ENCODE results near the gene CCDC61. TPM values are rescaled to one million over a fixed set of nuclear protein-coding genes. Genes with fewer than 3 reads are reported as not detected.

The CCDC61 gene
- total RNA-seq, 4 donors from 2014 or later, result 2.3 to 4.9 (median 3.4) TPM

DNA sequence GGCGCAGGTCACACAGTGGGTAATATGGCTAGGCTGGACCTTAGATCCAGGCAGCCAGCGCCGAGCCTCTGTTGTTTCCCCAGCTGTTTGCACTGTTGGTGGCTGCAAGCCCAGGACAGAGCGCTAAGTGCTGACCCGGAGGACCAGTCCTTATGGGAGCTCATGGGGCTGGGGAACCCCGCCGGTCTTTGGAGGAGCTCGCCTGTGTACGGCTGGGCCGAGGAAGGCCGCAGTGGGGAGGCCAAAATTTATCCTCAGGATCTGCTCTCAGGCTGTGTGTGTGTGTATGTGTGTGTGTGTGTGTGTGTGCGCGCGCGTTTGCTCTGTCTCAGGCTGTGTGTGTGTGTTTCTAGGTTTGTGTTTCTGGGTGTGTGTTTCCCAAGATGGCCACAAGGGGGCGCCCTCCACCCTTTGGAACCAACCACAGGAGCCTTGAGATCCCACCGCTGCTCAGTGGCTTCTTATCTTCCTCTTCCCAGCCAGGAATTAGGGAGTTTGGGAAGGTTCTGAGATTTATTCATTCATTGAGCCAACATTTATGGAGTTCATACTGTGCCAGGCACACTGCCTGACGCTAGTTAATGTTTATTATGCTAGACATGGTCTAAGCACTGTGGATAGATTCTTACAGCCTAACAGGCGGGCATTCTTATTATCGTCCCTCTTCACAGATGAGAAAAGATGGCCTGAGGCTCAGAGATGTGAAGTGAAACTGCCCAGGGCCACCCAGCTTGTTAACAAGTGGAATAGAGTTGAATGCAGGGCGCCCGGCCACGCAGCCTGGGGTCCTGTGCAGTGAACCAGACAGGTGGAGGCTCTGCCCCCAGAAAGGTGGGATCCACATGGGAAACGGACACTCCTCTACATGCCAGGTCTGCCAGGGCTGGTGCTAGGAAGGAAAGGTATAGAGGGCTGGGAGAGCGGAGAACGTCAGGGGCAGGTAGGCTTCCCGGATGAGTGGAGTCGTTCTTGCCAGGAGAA lies 14.6 kb downstream of the CCDC61 start:
- intact Hi-C loops (cut with DNase I; ENCODE audit: low total_unique reads) (no loop called here), in situ Hi-C loops (cut with MboI; ENCODE audit: low sequenced_read_pairs in 4 of 4) (no loop called here)
- Histone ChIP-seq H3K4me1 (no peaks in the 10 kb centered on the region), H3K4me3 (no peak overlapping the region), H3K9me3 (no peaks in the 10 kb centered on the region), H3K36me3 (no peaks in the 10 kb centered on the region), H3K27ac (no peak overlapping the region), H3K27me3 (peaks cover 22 to 34% (median 25%) of the 10 kb centered on the region in 3 donors)
- TF ChIP-seq CTCF (IDR thresholded peaks at IDR 0.05 in 4 of 5, conservative IDR thresholded peaks at IDR 0.05 in 1 of 5) (peak; percentile 51 to 87 (median 82)), POLR2A (IDR thresholded peaks at IDR 0.05) (no peak)
- peak in 1 of 2 donors; percentile 56 for ATAC-seq
- DNase-seq, result peak in 1 of 2 donors; percentile 30

- Histone ChIP-seq H3K9me3 (no peaks in the 10 kb centered on the region), H3K4me3 (peak overlapping the region in 1 of 4 donors; percentile 64), H3K4me1 (peaks cover 0 to 15% of the 10 kb centered on the region in 2 donors), H3K27me3 (peaks cover 38 to 42% (median 38%) of the 10 kb centered on the region in 3 donors), H3K36me3 (no peaks in the 10 kb centered on the region), H3K27ac (no peak overlapping the region)
- in situ Hi-C loops (cut with MboI; ENCODE audit: low sequenced_read_pairs in 4 of 4), result no loop called here
- DNase-seq, result no peak
- intact Hi-C loops (cut with DNase I; ENCODE audit: low total_unique reads), result no loop called here
- TF ChIP-seq CTCF (IDR thresholded peaks at IDR 0.05 in 4 of 5, conservative IDR thresholded peaks at IDR 0.05 in 1 of 5), result no peak
- no peak for TF ChIP-seq POLR2A (IDR thresholded peaks at IDR 0.05)
- ATAC-seq, result no peak
Observed at GRCh38 chr19:46014534-46014933, 19.3 kb downstream of the CCDC61 start.

DNA sequence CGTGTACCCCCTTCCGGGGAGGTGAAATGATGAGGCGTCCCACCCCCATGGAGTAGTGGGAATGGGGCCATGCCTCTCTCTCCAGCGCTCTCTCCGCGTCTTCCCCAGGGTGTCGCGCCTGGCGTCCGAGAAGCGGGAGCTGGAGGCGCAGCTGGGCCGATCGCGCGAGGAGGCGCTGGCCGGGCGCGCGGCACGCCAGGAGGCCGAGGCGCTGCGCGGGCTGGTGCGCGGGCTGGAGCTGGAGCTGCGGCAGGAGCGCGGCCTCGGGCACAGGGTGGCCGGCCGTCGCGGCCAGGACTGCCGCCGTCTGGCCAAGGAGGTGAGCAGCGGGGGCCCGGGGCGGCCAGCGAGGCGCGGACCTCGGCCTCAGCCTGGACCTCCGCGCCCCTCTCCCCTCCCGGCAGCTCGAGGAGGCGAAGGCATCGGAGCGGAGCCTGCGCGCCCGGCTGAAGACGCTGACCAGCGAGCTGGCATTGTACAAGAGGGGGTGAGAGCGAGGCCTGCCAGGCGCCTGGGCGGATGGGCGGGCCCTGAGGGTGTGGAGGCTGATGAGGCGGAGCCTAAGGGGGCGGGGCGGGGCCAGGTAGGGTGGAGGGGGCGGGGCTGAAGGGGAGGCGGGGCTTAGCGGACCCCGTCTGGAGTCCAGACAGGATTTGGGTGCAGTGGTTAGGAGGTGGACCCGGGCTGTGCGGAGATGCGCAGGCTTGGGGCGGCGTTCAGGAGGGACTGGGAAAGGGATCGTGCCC lies 19.8 kb downstream of the CCDC61 start:
- peak in 1 of 2 donors; percentile 26 for DNase-seq
- H3K27me3 ChIP-seq, result peaks cover 38 to 42% (median 38%) of the 10 kb centered on the region in 3 donors
- TF ChIP-seq CTCF (IDR thresholded peaks at IDR 0.05 in 4 of 5, conservative IDR thresholded peaks at IDR 0.05 in 1 of 5), result no peak
- TF ChIP-seq POLR2A (IDR thresholded peaks at IDR 0.05), result no peak
- no peak overlapping the region for H3K27ac ChIP-seq
- no peaks in the 10 kb centered on the region for H3K9me3 ChIP-seq
- peak overlapping the region; percentile 25 to 74 (median 66) for H3K4me3 ChIP-seq
- in situ Hi-C loops (cut with MboI; ENCODE audit: low sequenced_read_pairs in 4 of 4) (no loop called here), intact Hi-C loops (cut with DNase I; ENCODE audit: low total_unique reads) (loop anchor here (5.0 kb wide), 2 partner anchors 88 to 198 kb away; partner anchors contain the start of gene RSPH6A)
- H3K36me3 ChIP-seq, result no peaks in the 10 kb centered on the region
- H3K4me1 ChIP-seq, result peaks cover 0 to 15% of the 10 kb centered on the region in 2 donors
- ATAC-seq, result no peak

DNA sequence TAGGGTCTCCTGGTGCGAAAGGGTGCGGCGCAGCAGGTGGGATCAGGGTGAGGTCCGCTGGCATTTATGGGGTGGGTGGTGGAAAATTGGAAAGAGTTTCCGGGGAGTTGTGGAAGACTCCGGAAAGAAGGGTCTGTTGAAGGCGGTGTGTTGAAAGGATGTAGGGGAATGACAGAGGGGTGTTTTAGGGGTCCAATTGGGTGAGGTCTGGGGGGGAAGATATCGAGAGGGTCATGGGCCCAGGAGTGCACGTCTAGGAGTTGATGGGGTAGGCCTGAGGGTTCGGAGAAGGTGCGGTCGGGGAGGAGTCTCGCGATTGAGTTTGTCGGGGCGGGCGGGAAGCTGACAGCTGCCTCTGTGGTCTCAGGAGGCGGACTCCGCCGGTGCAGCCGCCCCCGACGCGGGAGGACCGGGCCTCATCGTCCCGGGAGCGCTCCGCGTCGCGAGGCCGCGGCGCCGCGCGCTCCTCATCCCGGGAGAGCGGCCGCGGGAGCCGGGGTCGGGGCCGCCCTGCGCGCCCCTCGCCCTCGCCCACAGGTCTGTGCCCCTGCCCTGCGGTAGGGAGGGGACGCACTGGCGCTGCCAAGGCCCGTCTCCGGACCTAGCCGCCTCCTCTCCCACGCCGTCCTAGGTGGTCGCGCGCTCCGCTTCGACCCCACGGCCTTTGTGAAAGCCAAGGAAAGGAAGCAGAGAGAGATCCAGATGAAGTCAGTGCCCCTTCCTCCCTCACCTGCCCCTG lies 20.6 kb downstream of the CCDC61 start:
- in situ Hi-C loops (cut with MboI; ENCODE audit: low sequenced_read_pairs in 4 of 4), result no loop called here
- H3K4me1 ChIP-seq, result peaks cover 0 to 15% of the 10 kb centered on the region in 2 donors
- ATAC-seq (peak in 1 of 2 donors; percentile 8), DNase-seq (no peak)
- TF ChIP-seq POLR2A (IDR thresholded peaks at IDR 0.05) (no peak), CTCF (IDR thresholded peaks at IDR 0.05 in 4 of 5, conservative IDR thresholded peaks at IDR 0.05 in 1 of 5) (no peak)
- H3K4me3 ChIP-seq, result peak overlapping the region; percentile 64 to 92 (median 71)
- intact Hi-C loops (cut with DNase I; ENCODE audit: low total_unique reads), result loop anchor here (2.0 to 5.0 kb wide), 3 partner anchors 21 to 199 kb away; partner anchors contain the start of genes CCDC61 and RSPH6A
- H3K27me3 ChIP-seq, result peaks cover 38 to 42% (median 38%) of the 10 kb centered on the region in 3 donors
- no peaks in the 10 kb centered on the region for H3K9me3 ChIP-seq
- H3K36me3 ChIP-seq, result no peaks in the 10 kb centered on the region
- H3K27ac ChIP-seq, result peak overlapping the region in 1 of 4 donors; percentile 9

Data from gastrocnemius medialis (tissue), 4 donors.